K562 (cell line): ENCODE results near the gene UGT1A6. TPM values are rescaled to one million over a fixed set of nuclear protein-coding genes. Genes with fewer than 3 reads are reported as not detected.

Experiments used
- ATAC-seq: fragments of 200-7000 bp; cut with Tn5 transposase; 3 replicates; pipeline ENCODE4 v1.9.1; 2020; ENCODE audit warnings: moderate library complexity
- BruUV-seq: library from RNA; stranded (reverse); fragments of 400-500 nt; replicated peaks from 2 replicates; lab custom pipeline; 2021; lab: Mats Ljungman, UMichigan
- CTCF ChIA-PET: fragments of 300-600 bp; formaldehyde crosslinking; extraction: SDS; loops from one replicate; lab custom pipeline; 2021; ENCODE audit warnings: low intra/inter-chr PET ratio; lab: Yijun Ruan, JAX
- POLR2A ChIA-PET: fragments of 300-600, 350-650 bp; sonication (Branson Sonifier 250); formaldehyde crosslinking; extraction: SDS; loops from one replicate; lab custom pipeline; 2021; ENCODE audit warnings: antibody characterized with exemption, inconsistent platforms; lab: Yijun Ruan, JAX
- DNase-seq, 4 experiments: peaks; one replicate each; pipeline versions ENCODE4 v3.0.0 to v3.0.0-alpha.2; 2011 to 2018; ENCODE audit warnings: low spot score in 3 of 4, mixed read lengths in 3 of 4; ENCODE audit errors: extremely low read depth in 1 of 4
- FAIRE-seq: peaks from 2 replicates; lab custom pipeline; 2011; peaks lifted over from hg19 to GRCh38; lab: Jason Lieb, UNC
- H2AFZ ChIP-seq: 2 replicates; pipeline ENCODE4 v1.6.0; 2011; ENCODE audit warnings: low read depth, low read length, control low read depth, inconsistent platforms
- H3K27ac ChIP-seq: fragments of 200-600 bp; 3 replicates; pipeline ENCODE4 v1.8.0; 2011; ENCODE audit warnings: low read depth, mild to moderate bottlenecking, control low read depth, inconsistent platforms, low read length, moderate library complexity, mixed read lengths; ENCODE audit errors: extremely low read depth
- H3K27me3 ChIP-seq, 2 experiments: fragments of 300-600 bp in 1 of 2; 2 replicates in 1 of 2; 3 replicates in 1 of 2; pipeline versions ENCODE4 v1.6.0 to v1.8.0; 2011; ENCODE audit warnings: inconsistent platforms in 2 of 2, low read length in 2 of 2, mild to moderate bottlenecking in 1 of 2, mixed read lengths in 1 of 2, moderate library complexity in 1 of 2; ENCODE audit not compliant: control insufficient read depth in 2 of 2, insufficient read depth in 2 of 2
- H3K36me3 ChIP-seq: fragments of 300-600 bp; 3 replicates; pipeline ENCODE4 v1.8.0; 2011; ENCODE audit warnings: mild to moderate bottlenecking, low read length, inconsistent platforms; ENCODE audit not compliant: control insufficient read depth, insufficient read depth
- H3K4me1 ChIP-seq, 2 experiments: fragments of 200-600 bp in 1 of 2; replicated peaks in 1 of 2; 2 replicates in 1 of 2; 3 replicates in 1 of 2; pipeline versions ENCODE4 v1.5.1 to v1.8.0; 2011; ENCODE audit warnings: inconsistent platforms in 2 of 2, low read length in 2 of 2, mild to moderate bottlenecking in 1 of 2, mixed read lengths in 1 of 2, moderate library complexity in 1 of 2; ENCODE audit not compliant: control insufficient read depth in 2 of 2, insufficient read depth in 2 of 2
- H3K4me2 ChIP-seq: 2 replicates; pipeline ENCODE4 v1.6.1; 2011; ENCODE audit warnings: low read length, control low read depth, inconsistent platforms, mixed read lengths; ENCODE audit not compliant: insufficient read depth
- H3K4me3 ChIP-seq: fragments of 200-600 bp; sonication (generic), shearing (Covaris generic); 2 replicates; pipeline ENCODE4 v1.5.1; 2016; ENCODE audit warnings: control low read depth, inconsistent platforms
- H3K79me2 ChIP-seq: fragments of 200-600 bp; 3 replicates; pipeline ENCODE4 v1.8.0; 2011; ENCODE audit warnings: low read length, inconsistent platforms; ENCODE audit not compliant: control insufficient read depth, insufficient read depth
- H3K9ac ChIP-seq, 2 experiments: 2 replicates each; pipeline versions ENCODE4 v1.6.0 to v1.6.1; 2011; ENCODE audit warnings: low read depth in 2 of 2, low read length in 2 of 2, control low read depth in 1 of 2, inconsistent platforms in 1 of 2, mild to moderate bottlenecking in 1 of 2, mixed read lengths in 1 of 2; ENCODE audit not compliant: insufficient read depth in 1 of 2
- H3K9me1 ChIP-seq: one replicate; pipeline ENCODE4 v1.6.0; 2011; ENCODE audit warnings: inconsistent platforms, mild to moderate bottlenecking, low read length, moderate library complexity; ENCODE audit not compliant: control insufficient read depth, insufficient read depth
- H3K9me3 ChIP-seq: replicated peaks from 2 replicates; pipeline ENCODE4 v1.5.1; 2011; ENCODE audit warnings: low read depth, low read length, inconsistent platforms; ENCODE audit not compliant: control insufficient read depth, insufficient read depth
- H4K20me1 ChIP-seq: replicated peaks from 2 replicates; pipeline ENCODE4 v1.6.1; 2011; ENCODE audit warnings: low read length, inconsistent platforms, mixed read lengths; ENCODE audit not compliant: control insufficient read depth, insufficient read depth
- BRD9 ChIP-seq: fragments of 450-650 bp; IDR thresholded peaks from 2 replicates; pipeline ENCODE4 v1.6.1; 2018; ENCODE audit warnings: low read depth; ENCODE audit not compliant: partially characterized antibody
- HDAC8 ChIP-seq: fragments of 450-650 bp; IDR thresholded peaks from 2 replicates; pipeline ENCODE4 v1.6.1; 2016; ENCODE audit warnings: mild to moderate bottlenecking, missing genetic modification characterization, moderate library complexity, missing compliant biosample characterization
- HIVEP1 ChIP-seq: fragments of 250-450 bp; sonication (Bioruptor Pico); IDR thresholded peaks from 2 replicates; pipeline ENCODE4 v1.4.0; 2020; ENCODE audit warnings: mild to moderate bottlenecking
- LCOR ChIP-seq: sonication (generic); formaldehyde crosslinking; IDR thresholded peaks from 2 replicates; pipeline ENCODE4 v1.8.0; 2022; ENCODE audit warnings: mild to moderate bottlenecking, missing genetic modification reagents
- NFYB ChIP-seq: IDR thresholded peaks from 2 replicates; pipeline ENCODE4 v1.6.1; 2011; ENCODE audit warnings: mild to moderate bottlenecking, moderate library complexity; ENCODE audit not compliant: insufficient read length; ENCODE audit errors: extremely low read depth
- OTX1 ChIP-seq: fragments of 450-650 bp; formaldehyde crosslinking; IDR thresholded peaks from 2 replicates; pipeline ENCODE4 v1.4.0; 2022; ENCODE audit warnings: mild to moderate bottlenecking
- POLR2A ChIP-seq: fragments of 450-650 bp; conservative IDR thresholded peaks from 2 replicates; pipeline ENCODE4 v1.6.1; 2016
- POLR2AphosphoS5 ChIP-seq: IDR thresholded peaks from 2 replicates; pipeline ENCODE4 v1.6.1; 2011; ENCODE audit warnings: mild to moderate bottlenecking, low read depth, low read length, moderate library complexity; ENCODE audit not compliant: control insufficient read depth, insufficient read depth
- PTTG1 ChIP-seq: fragments of 450-650 bp; IDR thresholded peaks from 2 replicates; pipeline ENCODE4 v1.6.1; 2016; ENCODE audit warnings: low read depth, mild to moderate bottlenecking, missing genetic modification characterization, missing compliant biosample characterization
- RB1 ChIP-seq: fragments of 450-650 bp; IDR thresholded peaks from 2 replicates; pipeline ENCODE4 v1.6.1; 2017; ENCODE audit warnings: low read depth, mild to moderate bottlenecking
- SRF ChIP-seq, 2 experiments: fragments of 250-450, 450-650 bp in 1 of 2; sonication (Bioruptor Pico) in 1 of 2; sonication (generic) in 1 of 2; formaldehyde crosslinking; IDR thresholded peaks; 2 replicates each; pipeline versions ENCODE4 v1.5.0 to v1.5.1; 2020 to 2022; ENCODE audit warnings: mild to moderate bottlenecking in 1 of 2, missing genetic modification reagents in 1 of 2
- ZBTB1 ChIP-seq: sonication (generic); formaldehyde crosslinking; IDR thresholded peaks from 2 replicates; pipeline ENCODE4 v1.8.1; 2023; ENCODE audit warnings: missing genetic modification reagents, low read depth, mild to moderate bottlenecking, borderline replicate concordance
- ZC3H4 ChIP-seq: sonication (generic); formaldehyde crosslinking; IDR thresholded peaks from 2 replicates; pipeline ENCODE4 v1.9.0; 2021; ENCODE audit warnings: missing genetic modification reagents, borderline replicate concordance
- ZNF3 ChIP-seq: fragments of 250-450 bp; sonication (Bioruptor Pico); IDR thresholded peaks from 2 replicates; pipeline ENCODE4 v1.5.0; 2021; ENCODE audit warnings: mild to moderate bottlenecking, moderate library complexity
- ZNF311 ChIP-seq: fragments of 250-450 bp; sonication (Bioruptor Pico); IDR thresholded peaks from 2 replicates; pipeline ENCODE4 v1.4.0; 2020; ENCODE audit warnings: mild to moderate bottlenecking, moderate library complexity
- ZNF695 ChIP-seq: fragments of 450-650 bp; formaldehyde crosslinking; IDR thresholded peaks from 2 replicates; pipeline ENCODE4 v1.4.0; 2020; ENCODE audit warnings: mild to moderate bottlenecking, moderate library complexity
- ZNF77 ChIP-seq: fragments of 250-450 bp; sonication (Bioruptor Pico); IDR thresholded peaks from 2 replicates; pipeline ENCODE4 v1.5.0; 2020
- WGBS: fragments of 100-300 bp; shearing (Covaris generic); methylation state at CpG from one replicate; pipeline ENCODE4 v1.1.6; 2016; ENCODE audit warnings: low coverage, mixed read lengths; ENCODE audit not compliant: insufficient coverage; ENCODE audit errors: missing lambda C conversion rate; 5-methylcytosine and 5-hydroxymethylcytosine counted together
- in situ Hi-C: fragments of 300-500 bp; cut with MboI; formaldehyde crosslinking; loops from 4 replicates; pipeline ENCODE4 v1.15.0; 2018; ENCODE audit warnings: inconsistent platforms, mixed read lengths
- intact Hi-C: fragments of 100-400 bp; cut with micrococcal nuclease; formaldehyde crosslinking; loops from 2 replicates; pipeline ENCODE4 v1.14.2; 2022
- polyA plus RNA-seq, 8 experiments: library from polyadenylated mRNA; depleted of rRNA in 4 of 8; stranded (reverse) in 5 of 8; unstranded in 3 of 8; fragments of >200 nt; fragmentation: Nextera tagmentation in 2 of 8; fragmentation: Illumina TruSeq in 1 of 8; extraction: Ambion mirVana in 2 of 8; extraction: Trizol in 1 of 8; gene quantifications; 2 replicates each; pipeline versions ENCODE4 v1.2.1 to v1.2.3, GENCODE V29; 2011 to 2014; ENCODE audit warnings: inconsistent platforms in 1 of 8, missing spikeins in 1 of 8
- total RNA-seq, 7 experiments: library from RNA; depleted of rRNA in 6 of 7; stranded (reverse); fragments of >200 nt in 6 of 7; fragmentation: Illumina TruSeq in 2 of 7; extraction: Trizol in 2 of 7; gene quantifications; 2 replicates each; pipeline versions ENCODE4 v1.2.1 to v1.2.3, GENCODE V29; 2011 to 2021; ENCODE audit warnings: low replicate concordance in 1 of 7
- TF ChIP-seq, protein P1 (sequence below): fragments of 250-450 bp; sonication (Bioruptor Pico); IDR thresholded peaks from 2 replicates; pipeline ENCODE4 v1.5.0; 2021
- TF ChIP-seq, protein P2 (sequence below): fragments of 250-450 bp; sonication (Bioruptor Pico); IDR thresholded peaks from 2 replicates; pipeline ENCODE4 v1.8.0; 2022; ENCODE audit warnings: inconsistent platforms, mild to moderate bottlenecking, moderate library complexity, borderline replicate concordance

Gene UGT1A6
- total and polyA plus RNA-seq, 9 of the 15 experiments (the other 6 are each of a cell fraction or from before 2014, with no cell fraction given) = not detected

DNA sequence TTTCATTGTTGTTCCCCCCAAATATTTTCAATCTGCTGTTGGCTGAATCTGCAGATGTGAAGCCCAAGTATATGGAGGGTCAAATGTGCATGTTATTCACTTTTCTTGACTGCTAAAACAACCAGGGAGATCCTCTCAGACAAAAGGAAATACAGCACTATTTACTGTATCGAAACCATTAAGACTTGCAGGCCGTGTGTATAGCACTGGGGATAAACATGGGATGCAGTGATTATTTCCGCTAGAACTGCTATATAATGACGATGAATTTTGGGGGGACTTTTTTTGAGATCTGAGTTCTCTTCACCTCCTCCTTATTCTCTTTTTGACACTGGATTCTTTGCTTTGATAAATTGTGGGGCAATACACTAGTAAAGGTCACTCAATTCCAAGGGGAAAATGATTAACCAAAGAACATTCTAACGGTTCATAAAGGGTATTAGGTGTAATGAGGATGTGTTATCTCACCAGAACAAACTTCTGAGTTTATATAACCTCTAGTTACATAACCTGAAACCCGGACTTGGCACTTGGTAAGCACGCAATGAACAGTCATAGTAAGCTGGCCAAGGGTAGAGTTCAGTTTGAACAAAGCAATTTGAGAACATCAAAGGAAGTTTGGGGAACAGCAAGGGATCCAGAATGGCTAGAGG is 63.9 kb downstream of the UGT1A6 start:
- no peak for ATAC-seq
- intact Hi-C loops = no loop called here

More for the DNA sequence above, 63.9 kb downstream of the UGT1A6 start:
- H3K36me3 ChIP-seq = no peaks in the 10 kb centered on the region
- CTCF ChIA-PET = no interaction called here
- TF ChIP-seq ZBTB1 (CRISPR knock-in tag) (no peak), BRD9 (no peak), LCOR (no peak), SRF (CRISPR knock-in tag; IDR thresholded peaks at IDR 0.05) (no peak), RB1 (no peak), ZNF3 (no peak), HDAC8 (tag) (no peak), POLR2AphosphoS5 (no peak), NFYB (no peak), HIVEP1 (CRISPR knock-in tag) (no peak), ZNF311 (no peak), ZNF695 (CRISPR knock-in tag) (no peak), OTX1 (CRISPR knock-in tag) (no peak), PTTG1 (tag) (no peak), ZNF77 (CRISPR knock-in tag) (no peak), POLR2A (no peak), ZC3H4 (CRISPR knock-in tag) (no peak)
- TF ChIP-seq, protein P1, sequence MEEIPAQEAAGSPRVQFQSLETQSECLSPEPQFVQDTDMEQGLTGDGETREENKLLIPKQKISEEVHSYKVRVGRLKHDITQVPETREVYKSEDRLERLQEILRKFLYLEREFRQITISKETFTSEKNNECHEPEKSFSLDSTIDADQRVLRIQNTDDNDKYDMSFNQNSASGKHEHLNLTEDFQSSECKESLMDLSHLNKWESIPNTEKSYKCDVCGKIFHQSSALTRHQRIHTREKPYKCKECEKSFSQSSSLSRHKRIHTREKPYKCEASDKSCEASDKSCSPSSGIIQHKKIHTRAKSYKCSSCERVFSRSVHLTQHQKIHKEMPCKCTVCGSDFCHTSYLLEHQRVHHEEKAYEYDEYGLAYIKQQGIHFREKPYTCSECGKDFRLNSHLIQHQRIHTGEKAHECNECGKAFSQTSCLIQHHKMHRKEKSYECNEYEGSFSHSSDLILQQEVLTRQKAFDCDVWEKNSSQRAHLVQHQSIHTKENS (CRISPR knock-in tag) = no peak
- TF ChIP-seq, protein P2, sequence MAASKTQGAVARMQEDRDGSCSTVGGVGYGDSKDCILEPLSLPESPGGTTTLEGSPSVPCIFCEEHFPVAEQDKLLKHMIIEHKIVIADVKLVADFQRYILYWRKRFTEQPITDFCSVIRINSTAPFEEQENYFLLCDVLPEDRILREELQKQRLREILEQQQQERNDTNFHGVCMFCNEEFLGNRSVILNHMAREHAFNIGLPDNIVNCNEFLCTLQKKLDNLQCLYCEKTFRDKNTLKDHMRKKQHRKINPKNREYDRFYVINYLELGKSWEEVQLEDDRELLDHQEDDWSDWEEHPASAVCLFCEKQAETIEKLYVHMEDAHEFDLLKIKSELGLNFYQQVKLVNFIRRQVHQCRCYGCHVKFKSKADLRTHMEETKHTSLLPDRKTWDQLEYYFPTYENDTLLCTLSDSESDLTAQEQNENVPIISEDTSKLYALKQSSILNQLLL (CRISPR knock-in tag) = no peak
- no peak for FAIRE-seq
- in situ Hi-C loops = no loop called here
- no peak overlapping the region for H3K4me3 ChIP-seq
- H3K4me1 ChIP-seq = peaks cover 0 to 5% of the 10 kb centered on the region in 2 experiments; a peak in 2 of 5 replicates
- no peaks in the 10 kb centered on the region for H3K79me2 ChIP-seq
- DNase-seq = no peak
- H4K20me1 ChIP-seq = no peaks in the 10 kb centered on the region
- no peak overlapping the region for H3K4me2 ChIP-seq
- H3K27ac ChIP-seq = no peak overlapping the region
- H3K9me1 ChIP-seq = no peaks in the 10 kb centered on the region
- POLR2A ChIA-PET = no interaction called here
- H3K9me3 ChIP-seq = no peaks in the 10 kb centered on the region
- no peak overlapping the region for H2AFZ ChIP-seq
- H3K27me3 ChIP-seq = peaks cover 0 to 17% of the 10 kb centered on the region in 2 experiments; a peak in 2 of 5 replicates
- 1% methylated on average over 7 of the region's 7 CpGs for WGBS
- BruUV-seq = no TSS peak
- no peak overlapping the region for H3K9ac ChIP-seq
